ENCODE data around the gene NUTM1.
"Not testable (repeated sequence)": the region's sequence is repeated elsewhere in the genome, so short reads cannot be mapped to it uniquely, and the experiment has no call there.

Gene NUTM1

GRCh38 chr15:34337557-34338306 is 5.4 kb upstream of the NUTM1 start, which contains the start of gene SLC12A6:
TSS of gene SLC12A6 (minus strand) at chr15:34337781. CDS start at chr15:34336680, 1,101 bp downstream.
- DNase-seq (ENCODE audit: low spot score): peak; percentile 89

DNA sequence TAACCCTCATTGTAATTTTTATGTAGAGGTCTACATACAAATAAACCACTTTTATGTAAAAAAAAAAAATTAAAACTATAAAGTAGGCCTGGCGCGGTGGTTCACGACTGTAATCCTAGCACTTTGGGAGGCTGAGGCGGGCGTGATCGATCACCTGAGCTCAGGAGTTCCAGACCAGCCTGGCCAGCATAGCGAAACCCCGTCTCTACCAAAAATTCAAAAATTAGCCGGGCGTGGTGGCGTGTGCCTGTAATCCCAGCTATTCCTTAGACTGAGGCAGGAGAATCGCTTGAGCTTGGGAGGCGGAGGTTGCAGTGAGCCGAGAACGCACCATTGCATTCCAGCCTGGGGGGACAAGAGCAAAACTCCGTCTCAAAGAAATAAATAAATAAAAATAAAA is 4.8 kb upstream of the NUTM1 start:
- DNase-seq (ENCODE audit: low spot score): no peak

DNA sequence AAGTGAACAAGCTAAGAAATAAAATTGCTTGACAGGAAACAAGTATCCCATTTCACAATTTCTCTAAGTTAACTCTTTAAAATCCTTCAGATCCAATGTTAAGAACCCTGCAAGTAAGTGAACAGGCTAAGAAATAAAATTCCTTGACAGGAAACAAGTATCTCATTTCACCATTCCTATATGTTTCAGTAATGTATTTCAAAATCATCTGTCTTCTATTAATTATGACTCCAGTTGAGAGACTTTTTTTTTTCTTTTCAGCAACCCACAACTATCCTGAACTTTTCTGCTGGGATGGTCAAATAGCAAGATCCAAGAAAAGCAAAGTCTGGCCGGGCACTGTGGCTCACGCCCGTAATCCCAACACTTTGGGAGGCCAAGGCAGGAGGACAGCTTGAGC is 3.2 kb upstream of the NUTM1 start:
- no peak for DNase-seq (ENCODE audit: low spot score)

- DNase-seq (ENCODE audit: low spot score): no peak
Observed at GRCh38 chr15:34341381-34342212, 1.5 kb upstream of the NUTM1 start.

- not testable (repeated sequence) for DNase-seq (ENCODE audit: low spot score)
Observed at GRCh38 chr15:34342213-34342736, 840 bp upstream of the NUTM1 start.

GRCh38 chr15:34347951-34348638 is 5.0 kb downstream of the NUTM1 start:
- no peak for DNase-seq (ENCODE audit: low spot score)

DNA sequence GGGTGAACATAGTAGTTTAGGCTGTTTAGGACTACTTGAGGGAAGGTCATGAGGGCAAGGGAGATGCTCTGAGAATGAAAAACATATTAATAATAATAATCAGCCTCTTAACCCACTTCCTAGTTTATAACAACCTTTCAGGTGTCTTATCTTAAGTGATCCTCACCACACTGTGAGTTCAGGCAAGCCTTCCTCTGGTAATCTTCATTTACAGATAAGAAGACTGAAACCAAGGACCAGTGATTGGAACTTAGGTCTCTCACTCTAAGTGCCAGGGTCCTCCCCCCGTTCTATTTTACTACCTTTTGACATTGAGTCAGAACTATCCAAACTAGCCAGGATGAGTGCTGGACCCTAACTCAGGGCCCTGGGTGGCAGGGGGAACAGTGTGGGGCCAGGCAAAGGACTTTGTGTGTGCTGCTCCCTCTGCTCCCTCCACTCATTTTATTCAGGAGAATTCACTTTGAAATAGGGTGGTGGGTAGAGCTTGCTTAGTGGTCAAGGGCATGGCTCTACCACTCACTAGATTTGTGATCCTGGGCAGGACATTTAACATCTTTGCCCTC is 5.7 kb downstream of the NUTM1 start:
- no peak for DNase-seq (ENCODE audit: low spot score)

GRCh38 chr15:34349769-34350168 is 6.7 kb downstream of the NUTM1 start:
- no peak for DNase-seq (ENCODE audit: low spot score)

DNA sequence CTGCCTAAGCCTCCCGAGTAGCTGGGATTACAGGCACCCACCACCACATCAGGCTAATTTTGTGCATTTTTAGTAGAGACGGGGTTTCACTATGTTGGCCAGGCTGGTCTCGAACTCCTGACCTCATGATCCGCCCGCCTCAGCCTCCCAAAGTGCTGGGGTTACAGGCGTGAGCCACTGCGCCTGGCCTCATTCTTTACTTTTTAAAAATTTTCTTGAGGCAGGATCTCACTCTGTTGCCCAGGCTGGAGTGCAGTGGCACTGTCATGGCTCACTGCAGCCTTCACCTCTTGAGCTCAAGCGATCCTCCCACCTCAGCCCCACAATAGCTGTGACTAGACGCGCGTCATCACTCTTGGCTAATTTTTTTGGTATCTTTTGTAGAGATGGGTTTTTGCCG is 9.9 kb downstream of the NUTM1 start:
- DNase-seq (ENCODE audit: low spot score): not testable (repeated sequence)

GRCh38 chr15:34353627-34354026 is 10.5 kb downstream of the NUTM1 start:
- DNase-seq (ENCODE audit: low spot score): no peak

GRCh38 chr15:34354286-34354685 is 11.2 kb downstream of the NUTM1 start:
- DNase-seq (ENCODE audit: low spot score): no peak

DNA sequence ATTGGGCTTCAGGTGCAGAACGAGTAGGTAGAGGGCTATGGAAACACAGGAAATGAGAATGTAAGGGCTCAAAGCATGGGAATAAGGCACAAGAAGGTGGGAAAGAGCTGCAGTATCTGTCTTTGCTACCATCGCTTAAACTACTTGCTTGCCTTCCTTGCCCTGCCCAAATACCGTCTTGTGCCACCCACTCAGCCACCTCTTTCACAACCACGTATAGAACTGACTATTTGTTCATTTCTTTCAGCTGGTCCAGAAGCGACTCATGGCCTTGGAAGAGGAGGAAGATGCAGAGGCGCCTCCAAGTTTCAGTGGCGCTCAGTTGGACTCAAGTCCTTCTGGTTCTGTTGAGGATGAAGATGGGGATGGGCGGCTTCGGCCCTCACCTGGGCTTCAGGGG is 12.1 kb downstream of the NUTM1 start:
- no peak for DNase-seq (ENCODE audit: low spot score)

DNA sequence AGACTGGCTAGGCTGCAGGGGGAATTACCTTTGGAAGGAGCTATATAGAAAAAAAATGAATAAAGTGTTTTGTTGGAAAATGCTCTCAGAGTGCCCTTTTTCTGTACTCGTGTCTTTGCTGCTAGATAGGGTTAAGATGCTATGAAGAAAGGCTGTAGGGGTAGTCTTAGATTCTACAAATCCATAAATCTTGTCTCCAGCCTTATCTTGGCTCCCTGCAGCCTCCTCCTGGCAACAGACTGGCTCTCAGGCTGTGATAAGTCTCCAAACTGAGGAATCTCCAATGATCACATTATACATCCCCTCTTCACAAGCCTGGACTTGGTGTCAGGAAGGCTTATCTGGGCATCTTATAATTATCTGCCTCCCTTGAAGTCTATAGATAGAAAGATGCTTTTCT is 14.5 kb downstream of the NUTM1 start:
- no peak for DNase-seq (ENCODE audit: low spot score)

DNA sequence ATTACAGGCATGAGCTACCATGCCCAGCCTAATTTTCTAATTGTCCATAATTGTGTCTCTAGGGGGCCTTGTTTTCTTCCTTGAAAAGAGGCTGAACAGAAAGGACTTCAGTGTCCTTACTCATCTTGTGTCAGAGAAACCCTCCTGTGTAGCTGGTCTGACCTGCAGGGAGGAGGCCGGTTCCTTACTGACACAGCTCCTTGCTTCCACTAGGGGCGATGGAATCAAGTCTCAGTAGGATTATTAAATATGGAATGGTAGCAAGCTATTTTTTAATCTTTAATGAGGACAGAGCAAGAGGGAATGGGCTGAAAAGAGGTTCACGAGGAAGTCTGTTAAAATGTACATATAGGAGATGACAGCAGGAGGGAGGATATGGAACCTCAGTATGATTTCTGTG is 15.3 kb downstream of the NUTM1 start:
- DNase-seq (ENCODE audit: low spot score): no peak

DNA sequence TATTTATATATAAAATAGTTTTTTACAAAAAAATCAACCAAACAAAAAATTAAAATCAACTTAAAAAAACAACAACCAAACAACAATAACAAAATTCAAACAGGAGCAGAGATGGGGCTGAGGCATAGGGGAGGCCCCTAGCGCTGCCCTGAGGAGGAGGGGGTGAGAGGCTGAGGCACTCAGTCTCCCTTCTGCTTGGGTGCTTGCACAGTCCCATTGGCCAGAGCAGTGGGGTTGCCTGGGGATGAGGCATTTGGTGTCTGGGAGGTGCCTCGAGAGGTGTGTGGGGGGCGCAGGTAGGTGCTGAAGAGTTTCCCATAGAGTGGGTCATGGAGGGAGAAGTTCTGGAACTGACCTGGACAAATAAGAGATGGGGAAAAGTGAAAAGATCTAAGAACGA is 15.8 kb downstream of the NUTM1 start:
- DNase-seq (ENCODE audit: low spot score): no peak

- no peak for DNase-seq (ENCODE audit: low spot score)
Observed at GRCh38 chr15:34359416-34359815, 16.3 kb downstream of the NUTM1 start.

DNA sequence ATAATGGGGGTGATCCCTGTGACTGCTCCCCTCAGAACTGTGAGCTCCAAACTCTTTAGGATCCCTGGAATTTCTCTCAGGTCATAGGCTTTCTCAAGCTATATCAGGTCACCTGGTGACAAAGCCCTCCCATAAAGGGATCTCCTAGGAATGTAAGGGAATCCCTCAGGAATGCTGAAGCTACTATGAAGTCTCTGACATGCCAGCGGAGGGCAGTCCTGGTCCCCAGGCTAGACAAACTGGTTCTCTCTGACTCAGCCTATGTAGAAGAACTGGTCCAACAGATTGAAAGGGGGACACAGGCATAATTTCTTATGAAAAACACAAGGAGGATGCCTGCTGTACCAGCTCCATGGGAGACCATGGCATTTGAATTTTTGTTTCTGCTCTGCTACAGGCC is 17.2 kb downstream of the NUTM1 start:
- no peak for DNase-seq (ENCODE audit: low spot score)

DNA sequence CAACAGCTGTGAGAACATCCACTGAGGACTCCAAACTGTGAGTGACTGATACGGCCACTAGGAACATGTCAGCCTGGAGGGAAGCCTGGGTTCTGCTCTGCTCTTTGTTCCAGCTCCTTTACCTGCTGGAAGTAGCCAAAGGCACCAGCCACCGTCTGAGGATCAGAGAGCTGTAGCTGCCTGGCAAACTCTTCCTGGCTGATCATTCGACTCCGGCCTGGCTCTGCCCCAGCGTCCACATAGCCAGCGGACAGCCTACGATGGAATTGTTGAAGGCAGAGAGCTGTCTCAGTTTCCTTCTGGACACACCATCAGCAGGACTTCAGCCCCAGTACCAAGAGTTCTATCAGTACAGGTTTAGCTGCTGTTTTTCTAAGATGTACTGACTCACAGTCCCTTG is 18.2 kb downstream of the NUTM1 start:
- DNase-seq (ENCODE audit: low spot score): no peak

GRCh38 chr15:34362047-34362773 is 19.1 kb downstream of the NUTM1 start:
- DNase-seq (ENCODE audit: low spot score): no peak

DNA sequence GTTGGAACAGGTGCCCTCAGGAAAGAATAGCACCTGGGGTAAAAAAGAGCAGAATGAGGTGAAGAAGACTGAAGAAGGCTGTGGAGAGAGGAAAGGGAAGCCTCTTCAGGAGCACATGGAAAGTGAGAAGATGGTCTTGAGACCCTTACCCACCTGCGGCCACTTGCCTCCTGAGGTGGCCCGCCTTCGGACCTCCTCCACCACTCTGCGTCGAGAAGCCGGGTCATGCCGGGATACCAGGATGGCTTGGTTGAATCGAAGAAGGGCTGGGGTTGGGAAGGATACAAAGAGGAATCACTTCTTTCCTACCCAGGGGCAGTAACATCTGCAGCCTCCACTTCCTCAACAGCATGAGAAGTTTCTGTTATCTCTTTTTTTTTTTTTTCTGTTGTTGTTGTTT is 20.9 kb downstream of the NUTM1 start:
- no peak for DNase-seq (ENCODE audit: low spot score)

DNA sequence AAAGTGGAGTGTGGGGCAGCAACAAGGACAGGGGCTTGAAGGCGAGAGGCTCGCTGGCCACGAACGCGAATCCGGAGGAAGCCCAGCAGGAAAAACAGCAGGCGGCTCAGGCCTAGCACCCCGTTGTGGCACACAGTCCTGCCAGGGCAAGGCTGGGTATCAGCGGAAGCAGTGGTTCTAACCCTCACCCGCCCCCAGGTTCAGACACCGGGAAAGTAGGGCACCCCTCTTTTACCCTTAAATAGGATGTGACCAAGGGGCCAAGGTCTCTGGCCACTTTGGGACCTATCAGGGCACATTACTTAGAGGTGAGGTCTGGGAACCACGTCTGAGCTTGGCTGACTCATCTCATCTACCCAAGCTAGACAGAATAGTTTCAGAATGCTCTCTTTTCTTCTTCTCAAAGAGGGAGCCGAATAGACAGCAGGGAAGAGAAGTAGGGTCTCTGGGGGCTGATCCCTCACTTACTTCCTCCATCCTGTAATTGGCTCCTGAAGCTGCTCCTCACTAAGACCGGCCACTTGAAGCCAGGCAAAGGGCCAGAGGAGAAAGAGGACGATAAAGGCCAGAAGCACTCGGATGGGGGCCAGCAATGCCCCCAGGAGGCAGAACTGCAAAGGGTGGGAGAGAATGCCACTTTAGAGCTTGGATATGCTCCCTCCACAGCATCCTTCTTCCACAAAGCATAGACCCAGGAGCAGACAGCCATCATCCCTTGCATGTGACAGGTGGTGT is 22.1 kb downstream of the NUTM1 start:
- DNase-seq (ENCODE audit: low spot score): peak; percentile 5

All from CD4-positive, alpha-beta T cell treated with Interleukin-15 for 4 hours (primary cell).